HEK293 (cell line): Measurements from ENCODE around the gene PPP1R1C.

ENCODE experiments used
- IKZF3 ChIP-seq: fragments of 450-650 bp; IDR thresholded peaks from 2 replicates; pipeline ENCODE4 v1.5.0; 2018; ENCODE audit warnings: missing biosample characterization, mild to moderate bottlenecking, missing genetic modification characterization, moderate library complexity
- KLF16 ChIP-seq: fragments of 450-650 bp; formaldehyde crosslinking; IDR thresholded peaks from 2 replicates; pipeline ENCODE4 v1.5.1; 2017; ENCODE audit warnings: missing biosample characterization, missing genetic modification characterization
- MEIS1 ChIP-seq: sonication (generic); formaldehyde crosslinking; IDR thresholded peaks from 2 replicates; pipeline ENCODE4 v1.8.1; 2022; ENCODE audit warnings: missing genetic modification reagents, mild to moderate bottlenecking, borderline replicate concordance
- PRDM1 ChIP-seq: fragments of 450-650 bp; formaldehyde crosslinking; IDR thresholded peaks from 2 replicates; pipeline ENCODE4; 2016; ENCODE audit warnings: missing biosample characterization, missing genetic modification characterization
- ZNF121 ChIP-seq: fragments of 450-650 bp; formaldehyde crosslinking; IDR thresholded peaks from 2 replicates; pipeline ENCODE4 v1.5.1; 2016; ENCODE audit warnings: missing biosample characterization, missing genetic modification characterization
- ZNF239 ChIP-seq: fragments of 450-650 bp; formaldehyde crosslinking; IDR thresholded peaks from 2 replicates; pipeline ENCODE4 v1.5.1; 2016; ENCODE audit warnings: missing biosample characterization, missing genetic modification characterization
- ZNF274 ChIP-seq, 2 experiments: fragments of 200-500 bp in 1 of 2; fragments of 450-650 bp in 1 of 2; sonication (Bioruptor generic) in 1 of 2; formaldehyde crosslinking in 1 of 2; IDR thresholded peaks; 2 replicates each; pipeline versions ENCODE4 v1.5.1 to v1.6.1; 2014 to 2016; ENCODE audit warnings: borderline replicate concordance in 1 of 2, inconsistent platforms in 1 of 2, low read length in 1 of 2, missing biosample characterization in 1 of 2, missing genetic modification characterization in 1 of 2
- ZNF335 ChIP-seq: fragments of 450-650 bp; formaldehyde crosslinking; conservative IDR thresholded peaks from 2 replicates; pipeline ENCODE4 v1.5.1; 2016; ENCODE audit warnings: missing biosample characterization, missing genetic modification characterization
- ZNF354C ChIP-seq: fragments of 450-650 bp; formaldehyde crosslinking; IDR thresholded peaks from 2 replicates; pipeline ENCODE4 v1.5.1; 2016; ENCODE audit warnings: missing biosample characterization, missing genetic modification characterization, low read depth, borderline replicate concordance
- ZNF544 ChIP-seq: fragments of 450-650 bp; formaldehyde crosslinking; IDR thresholded peaks from 2 replicates; pipeline ENCODE4 v1.5.0; 2017; ENCODE audit warnings: missing biosample characterization, missing genetic modification characterization
- ZNF626 ChIP-seq: fragments of 450-650 bp; sonication (Bioruptor Pico); formaldehyde crosslinking; IDR thresholded peaks from 2 replicates; pipeline ENCODE4 v1.5.1; 2018; ENCODE audit warnings: missing biosample characterization, missing genetic modification characterization, inconsistent platforms
- ZNF701 ChIP-seq: fragments of 450-650 bp; formaldehyde crosslinking; IDR thresholded peaks from 2 replicates; pipeline ENCODE4 v1.5.1; 2016; ENCODE audit warnings: missing biosample characterization, missing genetic modification characterization
- TF ChIP-seq, protein P1 (sequence below): fragments of 450-650 bp; formaldehyde crosslinking; IDR thresholded peaks from 2 replicates; pipeline ENCODE4 v1.5.1; 2016; ENCODE audit warnings: missing biosample characterization, missing genetic modification characterization
- TF ChIP-seq, protein P2 (sequence below): fragments of 450-650 bp; formaldehyde crosslinking; IDR thresholded peaks from 2 replicates; pipeline ENCODE4 v1.5.1; 2016; ENCODE audit warnings: missing biosample characterization, missing genetic modification characterization, borderline replicate concordance

DNA sequence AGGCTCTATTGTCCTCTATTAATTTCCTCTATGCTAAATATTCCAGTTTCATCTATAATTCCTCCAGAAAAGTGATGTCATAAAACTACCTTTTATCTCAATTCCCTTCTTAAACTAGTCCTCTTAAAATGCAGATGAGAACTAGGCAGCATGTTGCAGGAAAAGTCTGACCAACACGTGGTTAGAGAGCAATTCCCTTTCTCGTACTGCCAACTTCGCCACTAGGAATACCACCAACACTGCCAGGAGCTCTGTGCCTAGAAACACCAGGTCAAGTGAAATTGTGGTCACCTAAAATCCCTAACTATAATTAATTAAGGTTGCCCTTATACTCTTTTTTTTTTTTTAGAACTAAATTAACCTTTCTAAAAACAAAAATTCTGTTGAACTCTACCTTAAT lies 127.7 kb downstream of the PPP1R1C start:
- TF ChIP-seq IKZF3 (tag by site-specific recombination) (no peak), ZNF701 (no peak), ZNF274 (IDR thresholded peaks at IDR 0.05; ENCODE audit: low read length) (no peak), ZNF274 (tag by site-specific recombination; IDR thresholded peaks at IDR 0.05; ENCODE audit: borderline replicate concordance) (no peak), MEIS1 (CRISPR knock-in tag) (no peak), PRDM1 (no peak), ZNF354C (tag by site-specific recombination) (no peak), KLF16 (tag by site-specific recombination) (no peak), ZNF544 (tag by site-specific recombination) (no peak), ZNF626 (no peak), ZNF335 (tag by site-specific recombination) (no peak), ZNF121 (tag by site-specific recombination) (no peak), ZNF239 (tag by site-specific recombination) (no peak)
- TF ChIP-seq, protein P1, sequence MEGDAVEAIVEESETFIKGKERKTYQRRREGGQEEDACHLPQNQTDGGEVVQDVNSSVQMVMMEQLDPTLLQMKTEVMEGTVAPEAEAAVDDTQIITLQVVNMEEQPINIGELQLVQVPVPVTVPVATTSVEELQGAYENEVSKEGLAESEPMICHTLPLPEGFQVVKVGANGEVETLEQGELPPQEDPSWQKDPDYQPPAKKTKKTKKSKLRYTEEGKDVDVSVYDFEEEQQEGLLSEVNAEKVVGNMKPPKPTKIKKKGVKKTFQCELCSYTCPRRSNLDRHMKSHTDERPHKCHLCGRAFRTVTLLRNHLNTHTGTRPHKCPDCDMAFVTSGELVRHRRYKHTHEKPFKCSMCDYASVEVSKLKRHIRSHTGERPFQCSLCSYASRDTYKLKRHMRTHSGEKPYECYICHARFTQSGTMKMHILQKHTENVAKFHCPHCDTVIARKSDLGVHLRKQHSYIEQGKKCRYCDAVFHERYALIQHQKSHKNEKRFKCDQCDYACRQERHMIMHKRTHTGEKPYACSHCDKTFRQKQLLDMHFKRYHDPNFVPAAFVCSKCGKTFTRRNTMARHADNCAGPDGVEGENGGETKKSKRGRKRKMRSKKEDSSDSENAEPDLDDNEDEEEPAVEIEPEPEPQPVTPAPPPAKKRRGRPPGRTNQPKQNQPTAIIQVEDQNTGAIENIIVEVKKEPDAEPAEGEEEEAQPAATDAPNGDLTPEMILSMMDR (tag by site-specific recombination), result no peak
- TF ChIP-seq, protein P2, sequence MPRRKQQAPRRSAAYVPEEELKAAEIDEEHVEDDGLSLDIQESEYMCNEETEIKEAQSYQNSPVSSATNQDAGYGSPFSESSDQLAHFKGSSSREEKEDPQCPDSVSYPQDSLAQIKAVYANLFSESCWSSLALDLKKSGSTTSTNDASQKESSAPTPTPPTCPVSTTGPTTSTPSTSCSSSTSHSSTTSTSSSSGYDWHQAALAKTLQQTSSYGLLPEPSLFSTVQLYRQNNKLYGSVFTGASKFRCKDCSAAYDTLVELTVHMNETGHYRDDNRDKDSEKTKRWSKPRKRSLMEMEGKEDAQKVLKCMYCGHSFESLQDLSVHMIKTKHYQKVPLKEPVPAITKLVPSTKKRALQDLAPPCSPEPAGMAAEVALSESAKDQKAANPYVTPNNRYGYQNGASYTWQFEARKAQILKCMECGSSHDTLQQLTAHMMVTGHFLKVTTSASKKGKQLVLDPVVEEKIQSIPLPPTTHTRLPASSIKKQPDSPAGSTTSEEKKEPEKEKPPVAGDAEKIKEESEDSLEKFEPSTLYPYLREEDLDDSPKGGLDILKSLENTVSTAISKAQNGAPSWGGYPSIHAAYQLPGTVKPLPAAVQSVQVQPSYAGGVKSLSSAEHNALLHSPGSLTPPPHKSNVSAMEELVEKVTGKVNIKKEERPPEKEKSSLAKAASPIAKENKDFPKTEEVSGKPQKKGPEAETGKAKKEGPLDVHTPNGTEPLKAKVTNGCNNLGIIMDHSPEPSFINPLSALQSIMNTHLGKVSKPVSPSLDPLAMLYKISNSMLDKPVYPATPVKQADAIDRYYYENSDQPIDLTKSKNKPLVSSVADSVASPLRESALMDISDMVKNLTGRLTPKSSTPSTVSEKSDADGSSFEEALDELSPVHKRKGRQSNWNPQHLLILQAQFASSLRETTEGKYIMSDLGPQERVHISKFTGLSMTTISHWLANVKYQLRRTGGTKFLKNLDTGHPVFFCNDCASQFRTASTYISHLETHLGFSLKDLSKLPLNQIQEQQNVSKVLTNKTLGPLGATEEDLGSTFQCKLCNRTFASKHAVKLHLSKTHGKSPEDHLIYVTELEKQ, result no peak
